OCI-LY3 (cell line): ENCODE measurements around the gene MAPKAP1.

ENCODE experiments used
- EZH2phosphoT487 ChIP-seq: fragments of 200-600 bp; shearing (Covaris generic); IDR thresholded peaks from 2 replicates; pipeline ENCODE4 v1.6.1; 2018; ENCODE audit warnings: antibody characterized with exemption, mixed run types, low read depth
- TF ChIP-seq, protein P1 (sequence below): fragments of 200-600, 300-600 bp; sonication (generic); IDR thresholded peaks from 2 replicates; pipeline ENCODE4 v1.5.1; 2014; ENCODE audit warnings: antibody characterized with exemption, low read length, low read depth

DNA sequence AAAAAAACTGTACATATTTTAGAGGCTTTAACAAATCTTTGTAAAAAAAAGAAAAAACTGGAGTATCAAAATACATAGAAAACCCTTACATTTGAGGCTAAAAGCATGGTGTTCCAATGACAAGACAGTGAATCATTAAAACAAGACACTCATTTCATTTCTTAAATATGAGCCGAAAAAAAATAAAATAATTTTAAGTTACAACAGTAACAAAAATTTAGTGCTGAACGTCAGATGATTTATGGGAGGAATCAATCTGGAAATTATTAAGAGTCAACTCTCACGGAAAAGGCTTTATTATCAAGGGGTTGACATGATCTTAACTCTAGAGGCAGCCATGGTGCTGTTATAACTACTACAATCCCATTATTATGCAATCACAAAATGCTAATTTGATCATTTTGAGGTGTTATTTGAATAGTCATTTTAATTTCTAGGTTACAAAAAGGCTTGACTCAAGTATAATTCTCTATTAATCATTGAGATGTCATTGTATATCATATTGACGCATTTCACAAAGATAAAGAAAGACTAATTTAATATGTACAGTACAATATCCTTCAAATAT, 51.9 kb downstream of the MAPKAP1 start:
- TF ChIP-seq, protein P1, sequence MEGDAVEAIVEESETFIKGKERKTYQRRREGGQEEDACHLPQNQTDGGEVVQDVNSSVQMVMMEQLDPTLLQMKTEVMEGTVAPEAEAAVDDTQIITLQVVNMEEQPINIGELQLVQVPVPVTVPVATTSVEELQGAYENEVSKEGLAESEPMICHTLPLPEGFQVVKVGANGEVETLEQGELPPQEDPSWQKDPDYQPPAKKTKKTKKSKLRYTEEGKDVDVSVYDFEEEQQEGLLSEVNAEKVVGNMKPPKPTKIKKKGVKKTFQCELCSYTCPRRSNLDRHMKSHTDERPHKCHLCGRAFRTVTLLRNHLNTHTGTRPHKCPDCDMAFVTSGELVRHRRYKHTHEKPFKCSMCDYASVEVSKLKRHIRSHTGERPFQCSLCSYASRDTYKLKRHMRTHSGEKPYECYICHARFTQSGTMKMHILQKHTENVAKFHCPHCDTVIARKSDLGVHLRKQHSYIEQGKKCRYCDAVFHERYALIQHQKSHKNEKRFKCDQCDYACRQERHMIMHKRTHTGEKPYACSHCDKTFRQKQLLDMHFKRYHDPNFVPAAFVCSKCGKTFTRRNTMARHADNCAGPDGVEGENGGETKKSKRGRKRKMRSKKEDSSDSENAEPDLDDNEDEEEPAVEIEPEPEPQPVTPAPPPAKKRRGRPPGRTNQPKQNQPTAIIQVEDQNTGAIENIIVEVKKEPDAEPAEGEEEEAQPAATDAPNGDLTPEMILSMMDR: no peak
- no peak for TF ChIP-seq EZH2phosphoT487
